ENCODE results near the gene MEG3. TPM values are rescaled to one million over a fixed set of nuclear protein-coding genes. Genes with fewer than 3 reads are reported as not detected.
"Not testable (repeated sequence)": the region's sequence is repeated elsewhere in the genome, so short reads cannot be mapped to it uniquely, and the experiment has no call there.

Gene MEG3
- total RNA-seq, 1 donor from 2014 or later, result 20.6 TPM

DNA sequence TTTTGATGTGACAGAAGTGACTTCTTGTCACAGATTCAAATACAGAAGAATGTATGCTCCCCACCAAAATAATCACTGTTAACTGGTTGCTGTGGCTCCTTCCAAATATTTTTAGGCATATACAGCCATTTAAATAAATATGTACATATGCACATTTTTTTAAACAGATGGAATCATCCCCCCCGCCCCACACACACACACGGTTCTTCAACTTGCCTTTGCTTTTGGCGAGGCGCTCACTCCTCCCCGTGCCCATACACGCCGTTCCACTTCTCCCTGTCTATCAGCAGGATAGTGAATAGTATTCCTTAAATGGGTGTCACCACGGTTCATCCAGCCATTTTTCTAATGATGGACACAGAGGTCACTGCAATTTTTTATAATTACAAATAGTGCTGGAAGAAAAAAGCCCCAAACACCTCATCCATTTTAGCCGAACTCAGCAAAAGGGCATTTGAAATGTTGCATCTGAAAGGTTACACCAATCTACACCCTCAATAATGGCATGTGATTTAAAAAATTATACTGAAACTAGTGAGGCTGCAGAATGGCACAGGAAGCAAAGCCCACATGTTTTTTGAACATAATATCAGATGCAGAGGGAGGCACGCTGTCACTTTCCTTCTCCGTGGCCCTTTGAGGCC, 39.2 kb upstream of the MEG3 start:
- intact Hi-C loops (cut with micrococcal nuclease), result no loop called here
- no peak for ATAC-seq
- DNase-seq, result no peak

DNA sequence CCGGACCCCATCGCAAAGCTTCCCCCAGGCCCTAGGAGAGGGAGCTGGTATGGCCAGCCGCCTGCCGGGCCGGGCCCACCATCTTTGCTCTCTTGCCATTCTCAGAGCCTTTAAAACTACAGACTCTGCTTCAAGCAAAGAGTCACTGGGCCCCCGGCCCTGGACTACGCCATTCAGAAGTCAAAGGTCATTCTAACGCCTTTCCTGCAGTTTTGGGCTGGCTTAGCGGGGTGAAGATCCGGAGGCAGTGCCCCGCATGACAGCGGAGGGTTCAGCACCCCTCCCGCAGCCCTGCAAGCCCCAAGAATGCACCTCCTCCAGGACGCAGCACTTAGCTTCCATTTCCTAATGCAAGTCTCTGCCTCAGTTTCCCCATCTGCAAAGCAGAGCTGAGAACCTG, 38.3 kb upstream of the MEG3 start:
- ATAC-seq (no peak), DNase-seq (no peak)
- intact Hi-C loops (cut with micrococcal nuclease), result no loop called here

- intact Hi-C loops (cut with micrococcal nuclease), result no loop called here
- no peak for DNase-seq
Observed at GRCh38 chr14:100788517-100788916, 37.4 kb upstream of the MEG3 start.

GRCh38 chr14:100788942-100789341, 37.0 kb upstream of the MEG3 start:
- no peak for DNase-seq

More at GRCh38 chr14:100788517-100788916, 37.4 kb upstream of the MEG3 start:
- ATAC-seq, result no peak

DNA sequence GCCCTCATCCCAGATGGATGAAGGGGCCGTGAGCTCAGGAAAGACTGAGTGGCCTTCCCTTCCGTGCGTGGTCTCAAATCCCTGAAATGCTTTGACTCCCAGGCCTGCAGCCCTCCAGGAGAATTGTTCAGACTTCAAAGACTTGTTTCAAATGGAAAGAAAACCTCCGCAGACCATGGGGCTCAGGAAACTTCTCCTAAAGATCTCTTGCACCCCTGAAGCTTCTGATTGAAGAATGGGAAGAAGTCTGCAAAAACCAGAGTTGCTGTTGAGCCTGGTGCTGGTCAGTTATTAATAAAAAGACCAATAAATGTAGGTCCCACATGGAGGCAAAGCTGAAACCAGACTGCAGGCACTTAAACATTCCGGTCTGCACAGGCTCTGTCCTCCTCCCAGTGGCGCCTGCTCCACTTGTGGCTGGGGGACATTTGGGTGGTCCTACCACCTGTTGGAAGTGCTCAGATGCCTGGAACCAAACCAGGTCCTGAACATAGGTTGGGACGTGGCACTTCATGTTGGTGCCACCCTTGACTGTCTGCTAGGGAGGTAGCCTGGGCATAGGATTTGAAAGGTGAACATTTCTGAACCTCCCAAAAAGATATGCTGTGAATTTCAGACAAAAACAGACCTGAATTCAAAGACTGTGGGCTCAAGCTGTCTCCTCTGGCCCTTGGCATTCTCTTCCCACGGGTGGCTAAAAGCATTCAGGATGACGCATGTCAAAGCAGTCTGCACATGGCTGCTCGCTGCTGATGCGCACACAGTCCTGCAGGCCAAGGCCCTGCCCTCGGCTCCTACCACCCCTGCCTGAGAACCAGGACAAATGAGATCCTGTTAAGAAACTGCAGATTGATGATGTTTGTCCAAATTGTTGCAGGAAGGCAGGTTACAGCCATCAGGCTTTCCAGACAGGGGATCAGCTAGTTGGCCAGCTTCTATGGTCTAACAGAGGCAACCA, 36.2 kb upstream of the MEG3 start:
- no peak for DNase-seq
- intact Hi-C loops (cut with micrococcal nuclease), result no loop called here
- no peak for ATAC-seq

More at GRCh38 chr14:100788942-100789341, 37.0 kb upstream of the MEG3 start:
- intact Hi-C loops (cut with micrococcal nuclease), result no loop called here
- ATAC-seq, result no peak

- peak; percentile 11 for DNase-seq
- intact Hi-C loops (cut with micrococcal nuclease), result no loop called here
- no peak for ATAC-seq
Observed at GRCh38 chr14:100790502-100791347, 35.2 kb upstream of the MEG3 start.

- DNase-seq, result peak; percentile 15
- intact Hi-C loops (cut with micrococcal nuclease), result no loop called here
- no peak for ATAC-seq
Observed at GRCh38 chr14:100791348-100791735, 34.6 kb upstream of the MEG3 start.

GRCh38 chr14:100791995-100792394, 33.9 kb upstream of the MEG3 start:
- ATAC-seq (no peak), DNase-seq (peak; percentile 10)
- intact Hi-C loops (cut with micrococcal nuclease), result no loop called here

GRCh38 chr14:100796946-100797345, 29.0 kb upstream of the MEG3 start:
- ATAC-seq, result no peak
- intact Hi-C loops (cut with micrococcal nuclease), result no loop called here
- no peak for DNase-seq

DNA sequence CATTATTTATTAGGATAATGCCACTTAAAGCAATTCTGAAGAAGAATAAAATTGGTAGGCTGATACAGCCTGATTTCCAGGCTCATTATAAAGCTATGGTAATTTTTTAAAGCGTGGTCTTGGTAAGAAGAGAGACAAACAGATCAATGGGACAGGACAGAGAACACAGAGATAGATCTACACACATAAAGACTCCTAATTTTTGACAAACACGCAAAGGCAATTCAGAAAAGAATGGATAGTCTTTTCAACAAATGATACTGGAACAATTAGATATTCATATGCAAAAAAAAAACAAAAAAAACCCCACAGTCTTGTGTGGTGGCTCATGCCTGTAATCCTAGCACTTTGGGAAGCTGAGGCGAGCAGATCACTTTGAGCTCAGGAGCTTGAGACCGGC, 25.9 kb upstream of the MEG3 start:
- intact Hi-C loops (cut with micrococcal nuclease), result no loop called here
- DNase-seq (no peak), ATAC-seq (no peak)

GRCh38 chr14:100801433-100801832, 24.5 kb upstream of the MEG3 start:
- ATAC-seq; intact Hi-C loops (cut with micrococcal nuclease): not testable (repeated sequence)
- peak; percentile 6 for DNase-seq

GRCh38 chr14:100802179-100802578, 23.7 kb upstream of the MEG3 start:
- intact Hi-C loops (cut with micrococcal nuclease), result no loop called here
- ATAC-seq (no peak), DNase-seq (no peak)

DNA sequence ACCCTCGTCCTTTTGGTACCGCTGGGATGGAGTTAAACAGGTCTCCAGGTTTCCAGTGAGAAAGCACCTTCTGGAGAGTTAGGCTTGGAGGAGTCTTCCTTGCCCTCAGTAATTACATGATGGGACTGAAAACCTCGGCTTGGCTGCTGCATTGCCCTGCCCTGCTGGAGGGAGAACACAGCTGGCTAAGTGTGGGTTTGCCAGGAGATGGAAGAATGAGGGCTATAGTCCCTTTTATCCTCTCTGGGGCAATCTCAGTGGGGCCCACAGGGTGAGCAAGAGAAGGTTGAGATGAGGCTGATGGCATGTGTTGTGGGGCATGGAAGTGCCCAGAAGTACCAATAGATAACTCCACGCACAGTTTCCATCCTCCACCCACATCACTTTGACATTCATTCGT, 23.2 kb upstream of the MEG3 start:
- DNase-seq, result no peak
- intact Hi-C loops (cut with micrococcal nuclease), result no loop called here
- no peak for ATAC-seq

GRCh38 chr14:100803226-100803625, 22.7 kb upstream of the MEG3 start:
- ATAC-seq (no peak), DNase-seq (no peak)

DNA sequence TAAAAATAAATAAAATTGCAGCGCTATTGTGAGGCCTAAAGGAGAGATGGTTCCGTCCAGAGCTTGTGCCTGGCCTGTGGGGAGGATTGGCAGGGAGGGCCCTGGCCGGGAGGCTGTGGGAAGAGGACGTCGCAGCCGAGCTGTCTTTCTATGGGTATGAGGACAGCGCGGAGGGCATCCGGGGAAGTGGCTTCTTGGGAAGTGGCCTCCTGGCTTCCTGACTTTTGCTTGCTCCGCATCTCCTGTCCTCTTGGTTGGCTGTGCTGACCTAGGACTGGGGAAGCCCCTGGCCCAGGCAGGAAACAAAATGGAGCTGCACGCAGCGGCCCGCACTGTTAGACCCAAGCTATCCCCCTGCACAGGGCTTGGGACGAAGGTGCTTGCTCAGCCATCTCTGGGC, 22.2 kb upstream of the MEG3 start:
- DNase-seq, result peak; percentile 8
- intact Hi-C loops (cut with micrococcal nuclease), result no loop called here
- no peak for ATAC-seq

More at GRCh38 chr14:100803226-100803625, 22.7 kb upstream of the MEG3 start:
- intact Hi-C loops (cut with micrococcal nuclease), result no loop called here

- intact Hi-C loops (cut with micrococcal nuclease), result no loop called here
- ATAC-seq (no peak), DNase-seq (peak; percentile 16)
Observed at GRCh38 chr14:100804138-100804537, 21.8 kb upstream of the MEG3 start.

DNA sequence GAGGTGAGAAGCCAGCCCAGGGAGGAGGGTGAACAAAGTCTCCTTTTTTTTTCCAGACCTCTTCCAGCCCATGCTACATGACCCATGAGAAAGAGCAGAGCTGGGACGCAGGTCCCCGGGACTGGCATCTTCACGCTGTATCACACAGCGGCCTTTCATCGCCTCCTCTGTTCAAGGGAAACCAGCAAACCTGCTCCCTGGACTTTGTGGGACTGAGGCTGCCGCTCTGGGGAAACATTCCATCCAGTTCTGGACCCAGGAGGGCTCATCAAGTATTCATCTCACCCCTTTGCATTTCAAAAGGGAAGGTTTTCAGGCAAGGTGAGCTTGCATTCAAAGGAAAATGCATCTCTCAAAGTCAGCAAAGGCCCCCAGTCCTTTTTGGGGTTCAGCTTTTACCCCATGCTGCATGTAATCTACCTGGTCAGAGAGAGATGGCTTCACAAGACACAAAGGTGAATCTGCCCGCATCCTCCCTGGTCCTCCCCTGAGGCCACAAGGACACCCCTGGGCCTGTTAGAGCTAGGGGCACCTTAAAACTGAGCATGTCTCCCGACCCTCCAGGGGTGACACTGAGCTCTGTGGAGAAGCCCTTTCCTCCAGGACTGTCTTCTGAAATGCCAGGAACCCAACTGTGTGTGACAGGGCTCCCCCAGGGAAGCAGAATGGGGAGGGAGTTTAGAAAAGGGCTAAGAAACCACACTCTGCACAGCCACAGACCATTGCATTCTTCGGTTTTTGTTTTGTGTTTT, 21.2 kb upstream of the MEG3 start:
- peak; percentile 16 for DNase-seq
- intact Hi-C loops (cut with micrococcal nuclease), result no loop called here
- no peak for ATAC-seq

- intact Hi-C loops (cut with micrococcal nuclease), result no loop called here
- DNase-seq (no peak), ATAC-seq (no peak)
Observed at GRCh38 chr14:100806386-100806785, 19.5 kb upstream of the MEG3 start.

GRCh38 chr14:100807496-100807895, 18.4 kb upstream of the MEG3 start:
- no peak for ATAC-seq
- no peak for DNase-seq
- intact Hi-C loops (cut with micrococcal nuclease), result no loop called here
